Activated CD8-positive, alpha-beta memory T cell treated with anti-CD3 and anti-CD28 coated beads, Interleukin-2, amount 10 ng/mL, durations not matched to agents 7 days and 5 days (primary cell): ENCODE measurements around the gene DFFB. TPM values are rescaled to one million over a fixed set of nuclear protein-coding genes. Genes with fewer than 3 reads are reported as not detected.

ENCODE experiments used
- ATAC-seq: fragments of 150-1000 bp; cut with Tn5 transposase; one replicate; pipeline ENCODE4 v1.10.0; 2021; ENCODE audit warnings: moderate library complexity
- CTCF ChIA-PET: fragments of 350-600 bp; sonication (Branson Sonifier 250); formaldehyde crosslinking; loops from one replicate; lab custom pipeline; 2021; ENCODE audit warnings: antibody characterized with exemption; lab: Charles Lee
- DNase-seq: peaks from one replicate; pipeline ENCODE4 v3.0.0-alpha.2; 2020
- H3K27ac Mint-ChIP-seq: one replicate; pipeline ENCODE4 v1.8.0; 2021; ENCODE audit warnings: mild to moderate bottlenecking, mixed read lengths
- H3K27me3 Mint-ChIP-seq: one replicate; pipeline ENCODE4 v1.8.0; 2021; ENCODE audit warnings: mixed read lengths
- H3K36me3 Mint-ChIP-seq: one replicate; pipeline ENCODE4 v1.8.0; 2021; ENCODE audit warnings: mild to moderate bottlenecking, mixed read lengths
- H3K4me1 Mint-ChIP-seq: one replicate; pipeline ENCODE4 v1.8.0; 2021; ENCODE audit warnings: mixed read lengths
- H3K4me3 Mint-ChIP-seq: one replicate; pipeline ENCODE4 v1.8.0; 2021; ENCODE audit warnings: mild to moderate bottlenecking, moderate library complexity, mixed read lengths
- H3K9me3 Mint-ChIP-seq: one replicate; pipeline ENCODE4 v1.8.0; 2022; ENCODE audit warnings: low read depth, mixed read lengths
- total RNA-seq, 2 experiments: library from RNA; stranded (reverse); gene quantifications; one replicate each; pipeline ENCODE4 v1.2.3, GENCODE V29; 2021

DFFB gene
- total RNA-seq, 2 experiments from 2014 or later: 11.5 to 13.9 TPM

GRCh38 chr1:3886106-3886670 is 28.9 kb downstream of the DFFB start:
- CTCF ChIA-PET: interaction anchor here (0.8 to 1.4 kb wide), 2 partner anchors 13 to 30 kb away, joined by 3 read pairs; partner anchors contain the start of gene C1orf174
- ATAC-seq (no peak), DNase-seq (no peak)
- H3K36me3 Mint-ChIP-seq: peaks cover 34% of the 10 kb centered on the region
- no peaks in the 10 kb centered on the region for H3K9me3 Mint-ChIP-seq
- H3K27ac Mint-ChIP-seq: no peak overlapping the region
- peaks cover 29% of the 10 kb centered on the region for H3K4me1 Mint-ChIP-seq
- H3K4me3 Mint-ChIP-seq: no peak overlapping the region
- no peaks in the 10 kb centered on the region for H3K27me3 Mint-ChIP-seq

GRCh38 chr1:3886691-3887090 is 29.4 kb downstream of the DFFB start:
- CTCF ChIA-PET: interaction anchor here (1.4 kb wide), 1 partner anchor 31 kb away, joined by 3 read pairs; no protein-coding TSS in a partner anchor
- Mint-ChIP-seq H3K27ac (no peak overlapping the region), H3K9me3 (no peaks in the 10 kb centered on the region), H3K4me3 (no peak overlapping the region), H3K27me3 (no peaks in the 10 kb centered on the region), H3K36me3 (peaks cover 37% of the 10 kb centered on the region), H3K4me1 (peaks cover 30% of the 10 kb centered on the region)
- ATAC-seq: no peak
- no peak for DNase-seq

- ATAC-seq (no peak), DNase-seq (no peak)
- H3K36me3 Mint-ChIP-seq: peaks cover 40% of the 10 kb centered on the region
- no peaks in the 10 kb centered on the region for H3K27me3 Mint-ChIP-seq
- H3K4me1 Mint-ChIP-seq: peaks cover 28% of the 10 kb centered on the region
- H3K27ac Mint-ChIP-seq: no peak overlapping the region
- no peaks in the 10 kb centered on the region for H3K9me3 Mint-ChIP-seq
- H3K4me3 Mint-ChIP-seq: no peak overlapping the region
- CTCF ChIA-PET: interaction anchor here (3.4 kb wide), 1 partner anchor 11 kb away, joined by 16 read pairs; the partner anchor contains the start of gene C1orf174
Observed at GRCh38 chr1:3888301-3888700, 31.0 kb downstream of the DFFB start.

- ATAC-seq (peak; percentile 56), DNase-seq (peak; percentile 51)
- Mint-ChIP-seq H3K4me3 (peak overlapping the region; percentile 39), H3K9me3 (no peaks in the 10 kb centered on the region), H3K27me3 (no peaks in the 10 kb centered on the region), H3K27ac (peak overlapping the region; percentile 80), H3K4me1 (peaks cover 24% of the 10 kb centered on the region), H3K36me3 (peaks cover 34% of the 10 kb centered on the region)
- CTCF ChIA-PET: interaction anchor here (3.4 kb wide), 1 partner anchor 10 kb away, joined by 16 read pairs; the partner anchor contains the start of gene C1orf174
Observed at GRCh38 chr1:3889936-3890335, 32.7 kb downstream of the DFFB start.

GRCh38 chr1:3890389-3891328 is 33.4 kb downstream of the DFFB start:
- H3K4me1 Mint-ChIP-seq: peaks cover 24% of the 10 kb centered on the region
- peak overlapping the region; percentile 80 for H3K27ac Mint-ChIP-seq

GRCh38 chr1:3891329-3891865 is 34.1 kb downstream of the DFFB start:
- no peak for DNase-seq
- Mint-ChIP-seq H3K27ac (no peak overlapping the region), H3K4me3 (no peak overlapping the region), H3K4me1 (peaks cover 26% of the 10 kb centered on the region), H3K27me3 (no peaks in the 10 kb centered on the region), H3K36me3 (peaks cover 36% of the 10 kb centered on the region), H3K9me3 (no peaks in the 10 kb centered on the region)
- CTCF ChIA-PET: interaction anchor here (0.9 to 3.4 kb wide), 3 partner anchors 8 to 34 kb away, joined by 3 to 16 read pairs (median 8); partner anchors contain the start of genes C1orf174, CEP104 and DFFB
- no peak for ATAC-seq

More at GRCh38 chr1:3890389-3891328, 33.4 kb downstream of the DFFB start:
- H3K27me3 Mint-ChIP-seq: no peaks in the 10 kb centered on the region
- H3K9me3 Mint-ChIP-seq: no peaks in the 10 kb centered on the region
- H3K4me3 Mint-ChIP-seq: peak overlapping the region; percentile 39
- peaks cover 34% of the 10 kb centered on the region for H3K36me3 Mint-ChIP-seq
- peak; percentile 83 for ATAC-seq
- CTCF ChIA-PET: interaction anchor here (0.9 to 3.4 kb wide), 3 partner anchors 8 to 33 kb away, joined by 3 to 16 read pairs (median 8); partner anchors contain the start of genes C1orf174, CEP104 and DFFB
- DNase-seq: peak; percentile 48

GRCh38 chr1:3892748-3893147 is 35.5 kb downstream of the DFFB start:
- H3K36me3 Mint-ChIP-seq: peaks cover 38% of the 10 kb centered on the region
- CTCF ChIA-PET: no interaction called here
- no peak overlapping the region for H3K4me3 Mint-ChIP-seq
- no peak for DNase-seq
- H3K4me1 Mint-ChIP-seq: peaks cover 35% of the 10 kb centered on the region
- H3K9me3 Mint-ChIP-seq: no peaks in the 10 kb centered on the region
- ATAC-seq: no peak
- H3K27ac Mint-ChIP-seq: no peak overlapping the region
- H3K27me3 Mint-ChIP-seq: no peaks in the 10 kb centered on the region

- H3K36me3 Mint-ChIP-seq: peaks cover 39% of the 10 kb centered on the region
Observed at GRCh38 chr1:3893190-3893589, 35.9 kb downstream of the DFFB start.

GRCh38 chr1:3894626-3895278 is 37.5 kb downstream of the DFFB start:
- no peak for DNase-seq
- no peak for ATAC-seq
- H3K9me3 Mint-ChIP-seq: no peaks in the 10 kb centered on the region
- no peaks in the 10 kb centered on the region for H3K27me3 Mint-ChIP-seq
- CTCF ChIA-PET: no interaction called here
- H3K4me1 Mint-ChIP-seq: peaks cover 47% of the 10 kb centered on the region
- peaks cover 34% of the 10 kb centered on the region for H3K36me3 Mint-ChIP-seq
- H3K27ac Mint-ChIP-seq: no peak overlapping the region
- H3K4me3 Mint-ChIP-seq: no peak overlapping the region

More at GRCh38 chr1:3893190-3893589, 35.9 kb downstream of the DFFB start:
- H3K4me1 Mint-ChIP-seq: peaks cover 40% of the 10 kb centered on the region
- H3K27me3 Mint-ChIP-seq: no peaks in the 10 kb centered on the region
- CTCF ChIA-PET: no interaction called here
- ATAC-seq (no peak), DNase-seq (no peak)
- no peak overlapping the region for H3K27ac Mint-ChIP-seq
- no peaks in the 10 kb centered on the region for H3K9me3 Mint-ChIP-seq
- H3K4me3 Mint-ChIP-seq: no peak overlapping the region

- ATAC-seq (no peak), DNase-seq (no peak)
- no peaks in the 10 kb centered on the region for H3K9me3 Mint-ChIP-seq
- no peaks in the 10 kb centered on the region for H3K27me3 Mint-ChIP-seq
- H3K36me3 Mint-ChIP-seq: peaks cover 29% of the 10 kb centered on the region
- peaks cover 40% of the 10 kb centered on the region for H3K4me1 Mint-ChIP-seq
- CTCF ChIA-PET: interaction anchor here (1.0 to 1.1 kb wide), 2 partner anchors 16 to 38 kb away, joined by 3 to 4 read pairs; no protein-coding TSS in a partner anchor
- no peak overlapping the region for H3K4me3 Mint-ChIP-seq
- no peak overlapping the region for H3K27ac Mint-ChIP-seq
Observed at GRCh38 chr1:3895279-3895950, 38.1 kb downstream of the DFFB start.

GRCh38 chr1:3895951-3896325 is 38.7 kb downstream of the DFFB start:
- no peaks in the 10 kb centered on the region for H3K9me3 Mint-ChIP-seq
- no peak overlapping the region for H3K27ac Mint-ChIP-seq
- H3K4me3 Mint-ChIP-seq: no peak overlapping the region
- CTCF ChIA-PET: interaction anchor here (1.0 to 1.1 kb wide), 2 partner anchors 15 to 38 kb away, joined by 3 to 4 read pairs; no protein-coding TSS in a partner anchor
- DNase-seq (no peak), ATAC-seq (no peak)
- H3K27me3 Mint-ChIP-seq: no peaks in the 10 kb centered on the region
- peaks cover 35% of the 10 kb centered on the region for H3K4me1 Mint-ChIP-seq
- H3K36me3 Mint-ChIP-seq: peaks cover 24% of the 10 kb centered on the region

GRCh38 chr1:3896396-3897000 is 39.2 kb downstream of the DFFB start:
- H3K27me3 Mint-ChIP-seq: no peaks in the 10 kb centered on the region
- H3K4me3 Mint-ChIP-seq: no peak overlapping the region
- CTCF ChIA-PET: interaction anchor here (1.0 to 1.1 kb wide), 2 partner anchors 15 to 39 kb away, joined by 3 to 4 read pairs; no protein-coding TSS in a partner anchor
- H3K36me3 Mint-ChIP-seq: peaks cover 22% of the 10 kb centered on the region
- no peak overlapping the region for H3K27ac Mint-ChIP-seq
- ATAC-seq (no peak), DNase-seq (no peak)
- peaks cover 33% of the 10 kb centered on the region for H3K4me1 Mint-ChIP-seq
- no peaks in the 10 kb centered on the region for H3K9me3 Mint-ChIP-seq
